K562 (cell line): ENCODE measurements around the gene VDAC1. TPM values are rescaled to one million over a fixed set of nuclear protein-coding genes. Genes with fewer than 3 reads are reported as not detected.
A peak's percentile ranks its signal among the peaks of the same experiment; 100 is the strongest.

Experiments
- BMI1 ChIP-seq: fragments of 150-350 bp; IDR thresholded peaks from 2 replicates; pipeline ENCODE4 v1.6.1; 2014; ENCODE audit warnings: low read length
- EGR1 ChIP-seq: fragments of 450-650 bp; conservative IDR thresholded peaks from 2 replicates; pipeline ENCODE4 v1.6.1; 2017; ENCODE audit warnings: mild to moderate bottlenecking
- FUS ChIP-seq: fragments of 200-400 bp; formaldehyde crosslinking; optimal IDR thresholded peaks from 2 replicates; pipeline ENCODE3; 2017; ENCODE audit warnings: low read depth, low read length
- HMBOX1 ChIP-seq: sonication (generic); IDR thresholded peaks from 2 replicates; pipeline ENCODE4 v1.6.1; 2016
- KDM5B ChIP-seq: fragments of 200-600 bp; sonication (generic); IDR thresholded peaks from 2 replicates; pipeline ENCODE4 v1.6.1; 2012; ENCODE audit warnings: low read depth, mild to moderate bottlenecking, moderate library complexity, low read length, control low read depth, inconsistent platforms; ENCODE audit not compliant: insufficient replicate concordance
- KHSRP ChIP-seq: fragments of 450-650 bp; IDR thresholded peaks from 2 replicates; pipeline ENCODE4 v1.6.1; 2017
- MITF ChIP-seq: IDR thresholded peaks from 2 replicates; pipeline ENCODE4 v1.6.1; 2014; ENCODE audit warnings: antibody characterized with exemption
- MXD1 ChIP-seq: fragments of 250-450 bp; sonication (Bioruptor Pico); IDR thresholded peaks from 2 replicates; pipeline ENCODE4 v1.8.0; 2021; ENCODE audit warnings: borderline replicate concordance, mild to moderate bottlenecking, moderate library complexity; ENCODE audit not compliant: poor library complexity, severe bottlenecking
- NR0B1 ChIP-seq: fragments of 450-650 bp; IDR thresholded peaks from one replicate; pipeline ENCODE4 v1.6.1; 2018; ENCODE audit warnings: mild to moderate bottlenecking, moderate library complexity; ENCODE audit not compliant: partially characterized antibody
- POLR2AphosphoS5 ChIP-seq: IDR thresholded peaks from 2 replicates; pipeline ENCODE4 v1.6.1; 2011; ENCODE audit warnings: mild to moderate bottlenecking, low read depth, low read length, moderate library complexity; ENCODE audit not compliant: control insufficient read depth, insufficient read depth
- PRDM10 ChIP-seq: fragments of 450-650 bp; IDR thresholded peaks from 2 replicates; pipeline ENCODE4 v1.6.1; 2018; ENCODE audit not compliant: partially characterized antibody
- PYGO2 ChIP-seq: fragments of 450-650 bp; IDR thresholded peaks from 2 replicates; pipeline ENCODE4 v1.6.1; 2016; ENCODE audit warnings: mild to moderate bottlenecking, missing genetic modification characterization, moderate library complexity, missing compliant biosample characterization
- RB1 ChIP-seq: fragments of 450-650 bp; IDR thresholded peaks from 2 replicates; pipeline ENCODE4 v1.6.1; 2017; ENCODE audit warnings: low read depth, mild to moderate bottlenecking
- SMARCE1 ChIP-seq: fragments of 450-650 bp; IDR thresholded peaks from 2 replicates; pipeline ENCODE4 v1.7.1; 2016; ENCODE audit warnings: mild to moderate bottlenecking
- ZKSCAN3 ChIP-seq: fragments of 250-450 bp; sonication (Bioruptor Pico); IDR thresholded peaks from 2 replicates; pipeline ENCODE4 v1.4.0; 2020
- ZNF408 ChIP-seq: fragments of 250-450 bp; sonication (Bioruptor Pico); IDR thresholded peaks from 2 replicates; pipeline ENCODE4 v1.4.0; 2020; ENCODE audit warnings: low read depth, mild to moderate bottlenecking, moderate library complexity
- ZNF551 ChIP-seq: fragments of 250-450 bp; sonication (Bioruptor Pico); IDR thresholded peaks from 2 replicates; pipeline ENCODE4 v1.5.0; 2021; ENCODE audit warnings: mild to moderate bottlenecking, moderate library complexity
- ZNF589 ChIP-seq: fragments of 200-800 bp; sonication (Bioruptor generic); IDR thresholded peaks from 2 replicates; pipeline ENCODE4 v1.6.1; 2016; ENCODE audit warnings: low read depth, missing genetic modification characterization, missing compliant biosample characterization
- ZNF699 ChIP-seq: fragments of 250-450 bp; sonication (Bioruptor Pico); IDR thresholded peaks from 2 replicates; pipeline ENCODE4 v1.8.0; 2021; ENCODE audit warnings: mild to moderate bottlenecking, moderate library complexity; ENCODE audit not compliant: insufficient replicate concordance
- ZNF76 ChIP-seq: fragments of 250-450 bp; sonication (Bioruptor Pico); IDR thresholded peaks from 2 replicates; pipeline ENCODE4 v1.4.0; 2020; ENCODE audit warnings: mild to moderate bottlenecking, moderate library complexity, borderline replicate concordance
- ZSCAN32 ChIP-seq: fragments of 450-650 bp; formaldehyde crosslinking; IDR thresholded peaks from 2 replicates; pipeline ENCODE4 v1.4.0; 2020; ENCODE audit warnings: mild to moderate bottlenecking, moderate library complexity
- polyA plus RNA-seq, 8 experiments: library from polyadenylated mRNA; depleted of rRNA in 4 of 8; stranded (reverse) in 5 of 8; unstranded in 3 of 8; fragments of >200 nt; fragmentation: Nextera tagmentation in 2 of 8; fragmentation: Illumina TruSeq in 1 of 8; extraction: Ambion mirVana in 2 of 8; extraction: Trizol in 1 of 8; gene quantifications; 2 replicates each; pipeline versions ENCODE4 v1.2.1 to v1.2.3, GENCODE V29; 2011 to 2014; ENCODE audit warnings: inconsistent platforms in 1 of 8, missing spikeins in 1 of 8
- total RNA-seq, 7 experiments: library from RNA; depleted of rRNA in 6 of 7; stranded (reverse); fragments of >200 nt in 6 of 7; fragmentation: Illumina TruSeq in 2 of 7; extraction: Trizol in 2 of 7; gene quantifications; 2 replicates each; pipeline versions ENCODE4 v1.2.1 to v1.2.3, GENCODE V29; 2011 to 2021; ENCODE audit warnings: low replicate concordance in 1 of 7

VDAC1 gene
- total and polyA plus RNA-seq, 9 of the 15 experiments (the other 6 are each of a cell fraction or from before 2014, with no cell fraction given) = 168 to 366 (median 293) TPM

GRCh38 chr5:133930061-133930812 is 74.5 kb downstream of the VDAC1 start (continued):
- no peak for TF ChIP-seq NR0B1
- TF ChIP-seq PRDM10 = peak; percentile 81
- peak; percentile 42; the same call in 1 of the 2 replicates for TF ChIP-seq HMBOX1
- no peak for TF ChIP-seq ZKSCAN3 (CRISPR knock-in tag)
- peak; percentile 44 for TF ChIP-seq EGR1
- no peak for TF ChIP-seq FUS
- no peak for TF ChIP-seq ZNF408 (CRISPR knock-in tag)
- no peak for TF ChIP-seq ZNF551
- no peak for TF ChIP-seq MITF
- no peak for TF ChIP-seq POLR2AphosphoS5
- no peak for TF ChIP-seq ZNF699
- no peak for TF ChIP-seq ZSCAN32
- 0 out of 2 replicates have a peak, but pooled peaks have one; percentile 22 for TF ChIP-seq RB1
- TF ChIP-seq KHSRP = no peak
- no peak for TF ChIP-seq ZNF589 (CRISPR knock-in tag)
- TF ChIP-seq BMI1 = no peak
- no peak for TF ChIP-seq ZNF76 (CRISPR knock-in tag)
- no peak for TF ChIP-seq PYGO2
- peak; percentile 80 for TF ChIP-seq SMARCE1
- no peak for TF ChIP-seq MXD1 (CRISPR knock-in tag)
- peak; percentile 40 for TF ChIP-seq KDM5B
